ENCODE data around the gene TANC1.

DNA sequence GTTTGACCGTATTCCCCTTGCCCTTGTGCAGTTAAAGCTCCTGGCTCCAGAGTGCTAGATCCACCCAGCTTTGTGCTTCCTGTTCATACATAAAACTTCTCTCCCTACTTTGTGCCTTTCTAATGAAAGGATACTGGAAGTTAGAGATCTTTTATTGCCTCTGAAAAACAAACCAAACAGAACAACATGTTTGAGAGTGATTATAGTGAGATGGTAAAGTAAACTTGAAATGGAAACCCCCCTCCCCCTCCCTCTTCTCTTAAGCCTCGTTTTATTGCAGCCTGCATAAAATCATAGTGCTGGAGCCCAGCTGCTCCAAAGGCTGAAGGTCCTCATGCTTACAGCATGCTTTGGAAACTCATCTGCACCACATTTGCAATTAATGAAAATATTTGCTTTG, 125.1 kb downstream of the TANC1 start:
- TF ChIP-seq POLR2A (IDR thresholded peaks at IDR 0.05): no peak
- no peak for TF ChIP-seq CTCF (IDR thresholded peaks at IDR 0.05)
